ENCODE results near the gene PPP2R5B. TPM values are rescaled to one million over a fixed set of nuclear protein-coding genes. Genes with fewer than 3 reads are reported as not detected.

PPP2R5B gene
- total RNA-seq, 1 donor from 2014 or later = 115 TPM

GRCh38 chr11:64894070-64894811, 30.2 kb upstream of the PPP2R5B start:
- TF ChIP-seq CTCF (IDR thresholded peaks at IDR 0.05) = peak; percentile 84 to 93 (median 93)
- intact Hi-C loops (cut with DNase I) = loop anchor here (1.0 kb wide), 1 partner anchor 47 kb away; no protein-coding TSS in a partner anchor
- H3K27me3 ChIP-seq = no peaks in the 10 kb centered on the region
- no peak overlapping the region for H3K27ac ChIP-seq
- peaks cover 35 to 44% of the 10 kb centered on the region in 2 donors for H3K36me3 ChIP-seq
- DNase-seq (ENCODE audit: low spot score in 2 of 2) = peak in 1 of 2 donors; percentile 92
- no peaks in the 10 kb centered on the region for H3K9me3 ChIP-seq
- no peak overlapping the region for H3K4me3 ChIP-seq
- H3K4me1 ChIP-seq = no peaks in the 10 kb centered on the region

- H3K4me3 ChIP-seq = no peak overlapping the region
- no peak for DNase-seq (ENCODE audit: low spot score in 2 of 2)
- no peak for TF ChIP-seq CTCF (IDR thresholded peaks at IDR 0.05)
- no peaks in the 10 kb centered on the region for H3K4me1 ChIP-seq
- no peak overlapping the region for H3K27ac ChIP-seq
- H3K27me3 ChIP-seq = no peaks in the 10 kb centered on the region
- peaks cover 41 to 49% of the 10 kb centered on the region in 2 donors for H3K36me3 ChIP-seq
- no peaks in the 10 kb centered on the region for H3K9me3 ChIP-seq
- intact Hi-C loops (cut with DNase I) = loop anchor here (1.0 kb wide), 1 partner anchor 48 kb away; no protein-coding TSS in a partner anchor
Observed at GRCh38 chr11:64894812-64895452, 29.6 kb upstream of the PPP2R5B start.

GRCh38 chr11:64896448-64897022, 28.0 kb upstream of the PPP2R5B start:
- no peak for DNase-seq (ENCODE audit: low spot score in 2 of 2)
- no peaks in the 10 kb centered on the region for H3K27me3 ChIP-seq
- H3K4me3 ChIP-seq = no peak overlapping the region
- H3K9me3 ChIP-seq = no peaks in the 10 kb centered on the region
- H3K4me1 ChIP-seq = no peaks in the 10 kb centered on the region
- TF ChIP-seq CTCF (IDR thresholded peaks at IDR 0.05) = no peak
- H3K27ac ChIP-seq = no peak overlapping the region
- intact Hi-C loops (cut with DNase I) = no loop called here
- H3K36me3 ChIP-seq = peaks cover 55 to 65% of the 10 kb centered on the region in 2 donors

- DNase-seq (ENCODE audit: low spot score in 2 of 2) = no peak
- intact Hi-C loops (cut with DNase I) = no loop called here
- Histone ChIP-seq H3K36me3 (peaks cover 65 to 75% of the 10 kb centered on the region in 2 donors), H3K27me3 (no peaks in the 10 kb centered on the region), H3K4me3 (no peak overlapping the region), H3K4me1 (no peaks in the 10 kb centered on the region), H3K27ac (no peak overlapping the region), H3K9me3 (no peaks in the 10 kb centered on the region)
- TF ChIP-seq CTCF (IDR thresholded peaks at IDR 0.05) = no peak
Observed at GRCh38 chr11:64897381-64898075, 27.0 kb upstream of the PPP2R5B start.

GRCh38 chr11:64898076-64898445, 26.4 kb upstream of the PPP2R5B start:
- intact Hi-C loops (cut with DNase I) = no loop called here
- H3K36me3 ChIP-seq = peaks cover 70 to 81% of the 10 kb centered on the region in 2 donors
- no peak for DNase-seq (ENCODE audit: low spot score in 2 of 2)

More at GRCh38 chr11:64898076-64898445, 26.4 kb upstream of the PPP2R5B start:
- no peak overlapping the region for H3K4me3 ChIP-seq
- no peaks in the 10 kb centered on the region for H3K9me3 ChIP-seq
- H3K4me1 ChIP-seq = no peaks in the 10 kb centered on the region
- no peak for TF ChIP-seq CTCF (IDR thresholded peaks at IDR 0.05)
- H3K27me3 ChIP-seq = no peaks in the 10 kb centered on the region
- H3K27ac ChIP-seq = no peak overlapping the region

Measured in ascending aorta (tissue), 2 donors.